Posterior cingulate gyrus (tissue), 11 donors: ENCODE results near the gene SMPX.

Experiments used
- DNase-seq, 10 donors: peaks; one replicate each; pipeline versions ENCODE4 v3.0.0 to v3.0.0-alpha.2; 2020 to 2021; ENCODE audit warnings: mixed read lengths in 3 of 10
- intact Hi-C: fragments of 100-400 bp; cut with DNase I; formaldehyde crosslinking; loops from one replicate; pipeline ENCODE4 v1.15.1; 2023

The SMPX gene

DNA sequence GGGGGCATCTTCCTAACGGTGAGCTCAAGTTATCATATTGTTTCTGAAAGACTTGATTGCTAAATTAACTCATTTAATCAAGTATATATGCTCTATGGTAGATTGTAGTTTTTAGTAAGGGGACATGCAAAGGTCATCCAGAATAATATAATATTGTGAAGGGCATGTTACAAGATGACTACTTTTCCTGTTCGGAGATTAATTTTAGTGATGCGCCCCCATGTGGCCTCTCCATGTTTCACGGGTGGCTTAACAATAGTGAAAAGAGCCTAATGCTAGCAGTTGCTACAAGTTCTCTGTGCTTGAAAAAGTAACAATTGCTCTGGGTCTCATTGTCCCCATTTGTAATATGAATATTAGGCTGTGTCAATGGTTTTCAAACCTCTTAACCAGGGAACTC is 12.2 kb downstream of the SMPX start:
- DNase-seq = peak in 7 of 10 donors; percentile 12 to 86 (median 40)
- intact Hi-C loops = loop anchor here (10.0 kb wide), 1 partner anchor 1221 kb away; no protein-coding TSS in a partner anchor

DNA sequence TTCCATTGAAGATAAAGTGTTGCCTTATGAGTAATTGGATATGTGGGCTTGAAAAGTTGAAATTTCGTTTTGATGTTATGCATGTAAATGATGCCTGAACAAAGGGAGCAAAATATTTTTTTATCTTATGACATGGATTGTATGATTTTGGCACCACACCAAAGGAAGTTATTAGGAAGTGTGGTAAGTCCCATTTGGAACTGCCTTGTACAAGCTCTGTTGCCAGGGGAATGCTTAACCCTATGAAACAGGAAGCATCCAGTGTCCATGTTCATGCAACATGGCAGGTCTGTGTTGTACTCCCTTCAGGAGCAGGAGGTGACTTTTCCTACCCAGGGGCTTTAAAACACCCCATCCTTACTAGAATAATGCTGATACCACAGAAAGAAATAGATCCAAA is 13.2 kb downstream of the SMPX start:
- DNase-seq = no peak
- intact Hi-C loops = loop anchor here (10.0 kb wide), 1 partner anchor 1220 kb away; no protein-coding TSS in a partner anchor

DNA sequence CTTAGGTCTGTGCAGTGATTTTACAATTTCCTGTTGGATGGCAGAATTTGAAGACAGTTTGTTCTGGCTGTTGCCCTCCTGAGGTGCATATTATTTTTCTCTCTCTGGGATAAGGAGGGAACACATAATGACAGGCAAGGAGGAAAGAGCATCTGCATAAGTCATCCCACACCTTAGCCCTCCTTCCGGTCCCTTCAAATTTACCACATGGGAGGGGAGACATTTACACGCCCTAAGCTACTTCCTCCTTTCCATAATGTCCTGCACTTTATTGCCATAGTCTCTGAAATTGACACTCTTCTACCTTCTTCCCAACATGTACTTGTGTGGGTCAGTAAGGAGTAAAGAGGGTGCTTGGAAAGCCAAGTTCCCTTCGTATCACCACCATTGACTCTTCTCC is 13.9 kb downstream of the SMPX start:
- DNase-seq = no peak
- intact Hi-C loops = loop anchor here (10.0 kb wide), 1 partner anchor 1219 kb away; no protein-coding TSS in a partner anchor

DNA sequence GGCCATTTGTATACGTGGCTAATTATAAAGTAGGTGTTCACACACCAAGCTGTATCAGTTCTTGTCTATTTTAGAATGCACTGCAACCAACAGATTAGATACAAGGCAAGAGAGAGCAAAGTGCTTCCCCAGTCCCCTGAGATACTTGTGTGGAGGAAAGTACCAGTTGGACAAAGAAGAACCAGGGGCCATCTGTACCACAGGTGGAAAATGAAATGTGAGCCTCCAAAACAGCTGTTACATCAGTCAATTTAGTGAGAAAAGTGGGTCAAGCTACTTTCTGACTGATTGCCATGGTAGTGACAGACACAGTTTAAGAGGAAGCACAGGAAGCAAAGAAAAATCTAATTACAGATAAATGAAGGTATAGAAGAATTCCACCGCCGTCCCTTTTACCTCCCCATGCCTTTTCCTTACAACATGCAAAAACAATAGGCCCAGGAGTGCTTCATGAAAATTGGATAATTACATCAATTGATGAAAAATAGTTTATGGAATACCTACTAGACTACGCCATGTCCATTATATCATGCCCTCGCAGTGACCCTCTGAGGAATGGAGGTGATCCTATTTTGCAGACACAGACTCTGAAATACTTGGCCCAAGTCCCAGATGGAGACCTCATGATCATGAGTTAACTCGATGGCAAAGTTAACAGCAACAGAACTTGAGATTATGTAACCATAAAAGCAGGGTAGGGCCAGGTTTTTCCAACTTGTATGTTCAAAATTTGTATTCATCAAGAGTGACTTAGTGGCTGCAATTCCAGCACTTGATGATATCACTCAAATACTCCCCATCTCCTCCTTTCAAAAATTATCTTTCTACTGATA is 15.8 kb downstream of the SMPX start:
- intact Hi-C loops = loop anchor here (10.0 kb wide), 1 partner anchor 1217 kb away; no protein-coding TSS in a partner anchor
- no peak for DNase-seq

DNA sequence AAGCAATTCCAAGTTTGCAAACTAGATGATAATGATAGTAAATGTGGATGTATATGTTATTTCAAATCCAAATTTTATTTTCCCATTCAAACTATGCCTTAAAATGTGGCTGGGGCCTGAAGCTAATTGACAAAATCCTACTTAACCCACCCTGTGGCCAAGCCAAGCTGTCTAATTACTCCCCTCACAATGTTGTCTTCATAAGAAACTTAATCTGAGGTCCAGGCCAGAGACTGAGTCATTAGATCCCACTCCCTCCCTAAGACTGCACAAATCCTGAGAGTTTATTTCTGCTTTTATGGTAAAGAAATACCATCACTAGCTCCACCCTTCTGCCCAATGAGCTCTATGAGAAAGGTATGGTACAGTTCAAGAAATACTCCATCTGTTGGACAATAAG is 16.6 kb downstream of the SMPX start:
- intact Hi-C loops = loop anchor here (10.0 kb wide), 1 partner anchor 1217 kb away; no protein-coding TSS in a partner anchor
- no peak for DNase-seq

DNA sequence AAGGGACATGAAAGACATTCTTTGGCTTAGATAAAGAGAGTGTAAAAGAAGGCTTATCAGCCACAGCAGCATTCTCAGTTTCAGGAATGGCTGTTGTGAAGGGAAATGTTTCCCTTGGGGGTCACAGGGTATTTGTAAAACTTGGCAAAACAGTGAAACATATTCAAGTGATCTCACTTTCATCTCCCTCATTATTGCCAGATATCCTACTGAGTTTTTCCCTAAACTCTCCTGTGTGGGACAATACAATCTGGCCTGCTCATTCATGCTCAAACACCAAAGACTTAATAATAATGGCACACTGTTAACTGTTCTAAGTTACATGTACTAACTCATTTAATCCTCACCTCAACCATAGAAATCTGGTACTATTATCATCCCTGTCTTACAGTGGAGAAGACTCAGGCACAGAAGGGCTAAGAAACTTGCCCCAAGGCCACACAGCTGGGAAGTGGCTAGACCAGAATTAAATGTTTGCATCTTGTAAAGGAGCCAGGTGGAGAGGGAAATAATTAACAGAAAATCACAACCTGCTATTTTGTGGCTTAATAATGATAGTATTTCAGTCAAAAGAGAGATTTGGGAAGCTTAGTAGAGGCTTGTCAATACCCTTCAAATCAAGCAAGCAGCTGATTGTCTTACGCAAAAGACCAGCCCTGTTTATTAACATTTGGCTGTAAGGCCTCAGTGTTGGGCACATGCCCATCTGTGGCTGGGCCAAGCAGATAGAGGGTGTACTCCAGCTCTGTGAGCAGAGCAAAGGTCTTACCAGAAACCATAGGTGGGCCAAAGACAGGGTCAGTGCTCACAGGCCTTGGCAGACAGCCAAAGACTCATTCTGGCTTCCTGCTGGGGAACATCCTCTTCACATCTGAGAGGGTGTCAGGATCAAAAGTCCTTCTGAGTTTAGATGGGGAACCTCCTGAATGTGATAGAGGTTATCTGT is 17.3 kb downstream of the SMPX start:
- DNase-seq = no peak
- intact Hi-C loops = loop anchor here (10.0 kb wide), 1 partner anchor 1216 kb away; no protein-coding TSS in a partner anchor

DNA sequence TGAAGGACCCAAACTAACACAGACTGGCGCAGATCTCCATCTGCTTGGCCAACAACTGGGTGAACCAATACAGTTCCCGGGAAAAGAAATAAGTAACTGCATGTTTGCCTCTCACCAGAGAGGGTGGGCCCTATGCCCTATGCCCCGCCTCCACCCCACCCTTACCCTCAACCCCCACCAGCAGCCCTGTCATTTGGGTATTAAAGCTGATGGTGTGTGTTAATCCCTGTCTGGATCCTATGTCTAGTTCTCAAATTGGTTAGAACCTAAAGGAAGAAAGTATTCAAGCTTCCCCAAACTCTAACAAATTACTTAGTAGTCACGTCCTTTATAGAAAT is 19.0 kb downstream of the SMPX start:
- no peak for DNase-seq
- intact Hi-C loops = no loop called here

DNA sequence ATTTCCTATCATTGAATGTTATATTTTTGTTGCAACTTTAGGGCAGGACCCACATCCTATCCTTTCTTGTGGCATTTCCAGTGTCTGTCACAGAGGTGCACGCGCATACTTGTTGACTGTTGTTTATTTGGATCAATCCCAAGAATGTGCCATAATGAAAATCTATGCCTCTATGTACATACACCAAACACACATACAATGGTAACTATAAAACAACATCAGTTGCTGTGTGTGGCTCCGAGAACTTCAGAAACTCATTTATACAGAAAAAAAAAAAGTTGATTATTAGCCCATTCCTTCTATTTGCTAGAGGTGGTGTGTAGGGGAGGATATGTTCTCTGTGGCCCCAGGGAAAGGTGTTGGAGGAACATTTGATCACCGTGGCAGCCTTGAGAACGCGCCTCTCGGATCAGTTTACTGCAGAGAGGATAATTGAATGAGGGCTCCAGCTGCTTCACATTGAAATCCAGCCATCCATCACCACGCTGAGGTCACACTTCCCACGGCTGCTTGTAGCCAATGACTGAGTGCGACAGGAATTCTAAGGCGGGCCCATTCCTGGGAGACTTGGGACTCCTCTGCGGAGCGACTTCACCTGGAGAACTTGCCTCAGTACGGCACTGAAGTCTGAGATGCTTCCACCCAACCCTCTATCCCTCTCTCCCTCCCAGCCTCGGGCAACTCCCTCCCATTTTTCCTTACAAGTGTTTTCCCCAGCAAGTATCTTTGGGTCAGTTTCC is 19.5 kb downstream of the SMPX start:
- intact Hi-C loops = no loop called here
- DNase-seq = no peak

DNA sequence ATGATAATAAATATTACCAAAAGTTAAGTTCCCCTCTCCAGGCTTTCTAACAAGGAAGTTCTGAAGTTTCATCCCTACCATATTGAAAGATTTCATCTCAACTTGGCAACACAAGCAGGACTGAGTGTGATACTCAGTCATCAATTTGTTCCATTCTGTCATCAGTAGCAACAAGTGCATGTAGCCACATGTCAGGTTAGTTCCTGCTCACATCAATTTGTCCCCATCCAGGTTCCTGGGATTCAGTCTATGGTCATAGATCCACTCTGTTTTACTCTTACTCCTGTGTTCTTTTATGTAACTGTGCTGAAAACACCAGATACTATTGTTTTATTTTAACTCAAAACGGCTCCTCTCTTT is 22.2 kb downstream of the SMPX start:
- intact Hi-C loops = no loop called here
- no peak for DNase-seq

DNA sequence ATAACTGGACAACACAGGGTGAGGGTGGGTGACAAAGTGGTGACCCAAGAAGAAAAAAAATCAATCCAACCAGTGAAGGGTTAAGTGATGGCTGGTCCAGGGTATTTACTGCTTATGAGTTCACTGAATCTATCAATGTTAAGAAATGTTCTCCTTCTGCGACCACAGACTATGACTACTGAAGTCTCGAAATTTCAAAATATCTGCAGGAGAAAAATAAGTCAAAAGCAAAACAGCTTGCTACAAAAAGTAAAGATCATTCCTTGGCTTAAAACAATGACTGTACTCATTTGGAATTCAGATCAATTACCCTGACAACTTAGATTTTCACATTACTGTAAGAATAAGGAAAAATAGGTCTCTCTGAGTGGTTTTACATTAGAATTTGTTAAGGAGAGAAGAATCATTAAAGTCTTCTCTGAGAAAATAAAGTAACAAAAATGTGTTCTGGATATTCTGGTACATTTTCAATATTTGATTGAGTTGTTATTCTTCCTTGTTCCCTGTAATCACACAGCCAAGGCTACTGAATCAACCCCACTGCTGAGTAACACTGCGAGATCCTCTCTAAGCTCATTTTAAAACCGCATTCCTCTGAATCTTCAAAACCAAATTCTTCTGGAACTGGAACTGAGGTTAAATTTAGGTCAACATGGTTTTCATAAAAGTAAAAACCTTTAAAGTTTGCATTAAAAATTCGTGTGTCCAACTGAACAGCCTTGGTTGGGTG is 22.7 kb downstream of the SMPX start:
- intact Hi-C loops = no loop called here

DNA sequence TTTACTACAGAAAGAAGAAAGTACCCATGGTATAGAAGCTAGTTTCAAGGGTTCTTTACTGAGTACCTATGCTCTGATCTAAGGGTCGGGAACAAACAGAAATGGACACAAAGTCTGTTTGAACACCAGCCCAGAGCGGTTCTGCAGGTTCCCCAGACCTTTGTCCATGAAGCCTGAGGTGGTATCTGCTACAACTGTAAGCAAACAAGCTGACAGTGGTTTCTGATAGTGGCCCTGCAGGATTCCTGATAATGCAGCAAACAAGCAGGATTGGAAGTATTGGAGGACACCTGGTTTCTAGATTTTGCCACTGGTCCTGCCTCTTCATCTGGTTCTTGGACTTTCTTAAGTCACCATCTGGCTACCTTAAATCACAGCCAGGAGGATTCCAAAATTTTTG is 23.7 kb downstream of the SMPX start:
- no peak for DNase-seq
- intact Hi-C loops = no loop called here

More for the DNA sequence above, 22.7 kb downstream of the SMPX start:
- no peak for DNase-seq

DNA sequence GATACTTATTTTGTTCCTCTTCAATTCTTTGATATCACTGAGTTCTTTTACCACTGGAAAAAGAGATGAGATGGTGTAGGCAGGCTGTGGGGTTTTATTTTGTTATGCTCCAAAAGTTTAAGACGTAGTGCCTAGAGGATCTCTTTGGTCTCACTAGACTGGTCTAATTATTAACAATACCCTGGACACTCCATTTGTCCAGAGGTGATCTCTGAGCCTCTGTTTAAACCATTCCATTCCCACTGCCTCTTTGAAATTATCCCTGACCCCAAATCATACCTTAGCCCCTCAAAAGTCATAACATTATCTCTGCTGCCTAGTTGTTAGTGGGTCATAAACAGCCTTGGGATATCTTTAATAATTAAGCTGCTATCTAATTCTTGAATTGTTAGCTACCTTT is 24.2 kb downstream of the SMPX start:
- no peak for DNase-seq
- intact Hi-C loops = no loop called here

DNA sequence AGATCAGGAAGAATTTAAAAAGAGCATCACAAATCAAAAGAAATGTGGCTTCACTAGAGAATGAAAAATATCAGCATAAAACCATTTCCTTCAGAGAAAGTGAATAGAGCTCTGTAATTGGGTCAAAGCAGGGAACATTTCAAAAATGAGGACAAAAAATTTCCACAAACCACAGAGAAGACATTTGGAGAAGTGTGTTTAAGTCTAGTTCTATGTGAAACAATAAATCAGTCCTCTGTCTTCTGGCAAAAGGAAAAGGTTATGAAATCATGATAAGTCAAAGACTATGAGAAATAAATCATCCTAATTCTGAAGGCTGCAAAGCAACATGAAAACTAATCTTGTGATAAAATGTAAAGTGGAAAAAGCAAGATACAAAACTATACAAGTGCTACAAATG is 27.9 kb downstream of the SMPX start:
- no peak for DNase-seq
- intact Hi-C loops = no loop called here

DNA sequence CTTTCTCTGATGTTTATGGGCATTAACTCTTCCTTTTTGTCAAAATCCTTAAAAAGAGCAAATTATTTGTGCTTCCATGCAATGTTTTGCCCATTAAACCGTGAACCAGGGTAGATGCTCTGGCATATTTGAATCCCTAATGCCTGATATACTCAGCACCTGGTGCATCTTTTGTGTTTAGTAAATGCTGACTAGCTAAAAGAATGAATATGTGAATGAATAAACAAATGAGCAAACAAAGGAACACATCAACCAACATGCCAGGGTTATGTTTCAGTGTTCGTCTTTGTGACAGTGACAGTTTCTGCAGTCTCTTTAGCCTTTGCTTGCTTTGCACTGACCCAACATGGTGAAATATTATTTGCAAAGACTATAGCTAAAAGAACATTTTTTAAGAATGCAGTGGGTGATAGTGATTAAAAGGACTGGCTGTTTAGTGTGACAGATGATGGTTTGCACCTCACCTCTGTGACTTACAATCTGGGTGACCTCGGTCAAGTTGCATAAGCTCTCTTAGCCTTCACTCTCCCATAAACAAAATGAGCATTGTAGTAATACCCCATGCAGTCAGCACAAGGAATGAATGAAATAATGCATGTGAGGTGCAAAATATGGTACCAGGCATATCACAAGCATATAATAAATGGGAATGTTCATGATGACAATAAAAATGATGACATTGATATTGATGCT is 29.5 kb downstream of the SMPX start:
- intact Hi-C loops = no loop called here
- no peak for DNase-seq

DNA sequence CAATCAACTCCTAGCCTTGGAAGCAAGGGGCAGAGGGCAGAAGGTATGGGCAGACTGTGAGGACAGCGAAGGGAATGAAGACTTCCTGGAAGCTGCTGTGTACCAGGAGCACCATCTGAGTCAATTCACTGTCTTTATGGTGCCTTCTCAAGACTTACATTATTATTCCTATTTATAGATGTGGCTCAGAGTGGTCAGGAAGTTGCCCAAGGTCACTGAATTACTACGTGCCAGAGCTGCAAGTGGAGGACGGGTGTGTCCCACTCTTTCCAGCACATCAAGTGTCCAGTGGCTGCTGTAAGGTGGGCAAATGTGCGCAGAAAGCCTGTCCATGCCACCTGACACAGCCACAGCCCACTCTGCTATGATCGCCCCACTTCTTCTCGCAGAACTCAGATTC is 32.0 kb downstream of the SMPX start:
- DNase-seq = peak in 1 of 10 donors; percentile 48
- intact Hi-C loops = no loop called here

DNA sequence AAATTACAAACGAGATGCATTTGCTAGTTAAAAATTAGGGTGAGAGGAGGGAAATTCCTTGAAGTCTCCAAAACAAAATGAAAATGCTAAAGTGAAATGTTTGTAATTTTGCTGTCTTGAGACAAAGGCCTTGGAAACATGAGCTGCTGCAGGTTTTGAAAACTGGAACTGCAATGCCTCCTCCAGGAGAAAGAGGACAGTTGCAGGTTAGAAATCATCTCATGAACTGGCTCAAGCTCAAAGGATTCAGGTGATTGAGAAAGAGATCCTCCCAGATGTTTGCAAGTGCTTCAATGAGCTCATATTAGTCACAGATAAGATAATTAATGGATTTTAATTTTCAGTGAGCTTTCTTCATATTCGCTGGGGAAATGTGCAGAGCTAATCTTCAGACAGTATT is 32.4 kb downstream of the SMPX start:
- no peak for DNase-seq
- intact Hi-C loops = no loop called here

DNA sequence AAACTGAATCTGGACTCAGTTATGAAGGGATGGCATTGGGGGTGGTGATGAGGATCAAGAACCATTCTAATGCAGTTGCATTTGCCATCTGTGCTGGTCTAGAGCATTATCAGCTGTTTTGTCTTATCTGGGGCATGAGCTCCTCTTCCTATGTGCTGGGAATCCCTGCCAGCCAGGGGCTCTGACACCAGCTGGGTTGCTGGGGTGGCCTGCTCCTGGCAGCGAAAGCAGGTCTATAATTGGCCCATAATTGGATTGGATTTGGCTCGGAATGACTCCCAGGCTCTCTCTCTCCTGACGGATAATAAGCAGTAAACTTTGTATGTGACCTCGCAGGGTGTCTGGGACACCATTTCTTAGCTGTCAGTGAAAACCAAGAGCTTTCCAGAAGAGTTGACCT is 34.1 kb downstream of the SMPX start:
- intact Hi-C loops = no loop called here
- DNase-seq = peak in 2 of 10 donors; percentile 8 to 79

DNA sequence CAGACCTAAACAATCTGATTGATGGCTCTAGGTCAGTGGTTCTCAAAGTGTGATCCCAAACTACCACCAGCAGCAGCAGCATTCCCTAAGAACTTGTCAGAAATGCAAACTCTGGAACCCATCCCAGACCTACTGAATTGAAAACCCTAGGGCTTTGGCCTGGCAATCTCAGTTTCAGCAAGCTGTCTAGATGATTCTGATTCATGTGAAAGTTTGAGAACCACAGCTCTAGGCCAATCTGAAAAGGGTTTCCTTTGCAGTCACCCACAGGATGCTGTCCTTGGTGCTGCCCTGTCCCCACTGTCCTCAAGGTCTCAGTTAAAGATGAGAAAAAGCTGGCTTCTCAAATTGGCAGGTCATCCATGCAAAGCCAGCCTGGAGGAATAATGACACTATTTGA is 34.8 kb downstream of the SMPX start:
- intact Hi-C loops = no loop called here
- no peak for DNase-seq

DNA sequence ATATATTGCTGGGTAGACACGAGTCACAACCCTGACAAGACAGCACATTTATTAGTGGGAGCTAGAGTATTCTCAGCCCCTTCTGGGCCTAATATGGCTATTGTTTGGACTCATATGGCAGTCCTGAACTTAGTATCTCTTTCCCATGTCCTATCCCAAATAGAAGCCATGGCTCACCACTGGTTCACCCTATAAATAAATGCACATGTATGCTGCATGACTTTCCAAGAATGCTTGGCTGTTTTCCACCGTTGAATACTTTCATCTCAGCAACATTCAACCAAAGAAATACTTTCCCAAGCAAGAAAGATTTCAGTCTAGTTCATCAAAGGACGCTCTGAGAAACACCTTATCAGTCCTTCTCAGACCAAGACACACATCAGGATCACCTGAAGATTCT is 36.7 kb downstream of the SMPX start:
- DNase-seq = no peak
- intact Hi-C loops = no loop called here
